ENCODE results near the gene KLHDC3.

The KLHDC3 gene

DNA sequence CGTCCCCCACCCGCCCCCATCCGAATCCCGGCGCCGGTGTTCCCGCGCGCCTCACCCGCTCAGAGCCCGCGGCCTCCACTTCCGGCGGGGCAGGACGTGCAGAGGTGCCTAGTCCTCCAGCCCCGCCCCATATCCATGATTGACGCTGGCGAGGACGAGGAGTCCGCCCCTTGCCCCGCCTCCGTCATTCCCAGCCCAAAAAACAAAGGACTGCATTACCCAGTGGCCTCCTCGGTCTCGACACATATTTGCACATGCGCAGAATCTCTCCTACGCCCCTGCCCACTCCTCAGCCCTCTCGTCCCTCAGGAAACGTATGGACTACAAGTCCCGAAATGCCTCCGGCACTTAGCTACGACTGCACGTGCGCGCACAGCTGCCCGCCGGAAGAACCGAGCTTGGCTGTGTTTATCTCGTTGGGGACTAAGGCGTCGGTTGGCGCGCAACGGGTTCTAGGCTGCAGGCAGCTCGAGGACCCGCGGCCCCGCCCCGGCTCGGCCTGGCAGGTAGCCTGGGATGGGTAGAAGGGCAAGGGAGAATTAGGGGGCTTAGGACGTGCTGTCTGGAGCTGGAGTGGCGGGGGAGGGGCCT is at the start of gene KLHDC3, which contains the start of gene MEA1:
KLHDC3 (plus strand) TSS at position 407 of the 591 bp plus-strand sequence. CDS start 2,944 bp downstream, outside the sequence.
MEA1 (minus strand) TSS at position 104 of the 591 bp plus-strand sequence. CDS start 133 bp downstream, outside the sequence.
- peak; percentile 100 for DNase-seq (ENCODE audit: low spot score)

GRCh38 chr6:42966571-42966970 is 47.5 kb upstream of the KLHDC3 start:
- DNase-seq (ENCODE audit: low spot score) = no peak

- DNase-seq (ENCODE audit: low spot score) = no peak
These were observed 46.8 kb upstream of the KLHDC3 start for GRCh38 chr6:42967228-42967627.

DNA sequence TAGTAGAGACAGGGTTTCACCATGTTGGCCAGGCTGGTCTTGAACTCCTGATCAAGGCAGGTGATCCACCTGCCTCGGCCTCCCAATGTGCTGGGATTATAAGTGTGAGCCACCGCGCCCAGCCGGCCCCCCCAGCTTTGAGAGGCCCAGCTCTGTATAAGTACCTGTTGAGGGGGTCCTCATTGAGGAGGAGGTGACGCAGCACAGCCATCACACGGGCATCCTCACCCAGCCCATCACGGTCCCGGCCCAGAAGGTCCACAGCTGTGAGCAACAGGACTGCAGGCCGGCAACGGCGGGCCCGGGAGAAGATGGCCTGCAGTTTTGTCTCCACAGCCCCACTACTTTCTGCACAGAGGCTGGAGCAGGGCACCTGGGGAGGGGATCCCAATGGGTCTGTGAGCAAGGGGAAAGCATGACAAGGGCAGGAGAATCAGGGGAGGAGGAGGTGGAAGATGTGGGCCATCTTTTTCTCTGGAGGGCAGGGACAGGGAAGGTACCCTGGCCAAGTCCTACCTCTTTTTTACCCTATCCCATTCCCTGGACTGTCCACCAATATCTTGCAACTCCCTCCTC is 45.8 kb upstream of the KLHDC3 start:
- no peak for DNase-seq (ENCODE audit: low spot score)

DNA sequence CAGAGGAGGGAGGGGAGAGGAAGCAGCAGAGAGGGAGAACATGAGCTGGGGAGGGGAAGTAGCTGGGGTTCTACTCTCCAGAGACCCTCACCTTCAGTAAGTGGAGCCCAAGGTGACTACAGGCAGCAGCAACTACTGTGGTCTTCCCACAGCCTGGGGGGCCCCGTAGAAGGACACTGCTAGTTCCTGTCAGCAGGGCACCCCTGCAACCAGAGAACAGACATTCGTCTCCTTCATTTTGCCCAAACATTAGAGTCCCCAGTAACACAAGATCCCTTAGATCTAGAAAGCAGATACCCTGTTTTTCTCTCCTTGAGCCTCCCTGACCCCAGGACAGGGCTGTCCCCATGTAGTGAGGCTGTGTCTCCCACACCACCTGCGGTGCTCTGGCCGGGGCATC is 45.3 kb upstream of the KLHDC3 start:
- no peak for DNase-seq (ENCODE audit: low spot score)

DNA sequence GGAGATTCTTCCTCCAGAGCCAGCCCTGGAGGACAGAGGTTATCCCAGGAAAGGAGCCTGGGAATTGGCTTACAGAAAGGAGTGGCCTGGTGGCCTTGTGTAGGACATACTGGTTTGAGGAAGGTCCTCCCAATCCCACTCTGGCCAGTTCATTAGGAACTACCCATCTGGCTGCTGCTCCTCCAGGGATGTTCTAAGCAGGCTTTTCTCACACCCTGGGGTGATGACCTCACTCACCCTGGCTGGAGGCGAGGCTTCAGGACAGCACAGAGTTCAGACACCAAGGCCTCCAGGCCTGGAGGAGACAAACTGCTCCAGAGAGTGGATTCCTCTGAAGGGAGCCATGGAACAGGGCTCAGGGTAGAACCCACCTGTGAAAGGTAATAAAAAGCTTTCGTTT is 44.6 kb upstream of the KLHDC3 start:
- DNase-seq (ENCODE audit: low spot score) = no peak

GRCh38 chr6:42969934-42970333 is 44.1 kb upstream of the KLHDC3 start:
- DNase-seq (ENCODE audit: low spot score) = no peak

DNA sequence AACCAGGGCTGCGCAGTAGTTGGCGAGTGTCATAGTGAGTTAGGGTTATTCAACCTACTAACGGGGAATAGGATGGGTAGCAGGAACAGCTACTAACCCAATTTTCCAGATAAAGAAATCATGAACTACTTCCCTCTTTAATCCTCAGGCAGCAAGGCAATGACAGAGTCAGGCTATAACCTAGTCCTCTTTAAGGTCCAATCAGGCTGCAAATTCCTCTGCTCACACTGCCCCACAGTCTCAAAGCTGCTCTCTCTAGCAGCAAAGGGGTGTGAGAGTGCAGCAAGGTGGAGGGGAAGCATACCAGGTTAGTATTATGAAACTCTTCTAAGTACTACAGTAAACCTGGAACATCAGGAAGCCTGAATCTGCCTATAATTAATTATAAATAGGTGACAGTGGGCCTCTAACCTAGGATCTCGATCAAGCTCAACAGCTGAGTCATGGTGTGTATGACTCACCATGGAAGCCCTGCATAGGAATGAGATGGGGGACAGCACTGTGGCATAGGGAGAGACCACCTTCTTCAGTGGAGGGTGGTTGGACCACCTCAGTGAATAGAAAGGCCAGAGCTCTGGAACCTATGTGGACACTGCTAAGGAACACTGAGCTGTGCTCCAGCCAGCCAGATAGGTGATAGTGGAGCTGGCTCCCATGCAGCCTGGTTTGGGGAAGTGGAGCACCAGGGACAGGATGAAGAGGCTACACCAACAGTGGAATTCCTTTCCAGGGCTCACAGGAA is 43.0 kb upstream of the KLHDC3 start:
- DNase-seq (ENCODE audit: low spot score) = no peak

GRCh38 chr6:42971746-42972327 is 42.2 kb upstream of the KLHDC3 start:
- no peak for DNase-seq (ENCODE audit: low spot score)

DNA sequence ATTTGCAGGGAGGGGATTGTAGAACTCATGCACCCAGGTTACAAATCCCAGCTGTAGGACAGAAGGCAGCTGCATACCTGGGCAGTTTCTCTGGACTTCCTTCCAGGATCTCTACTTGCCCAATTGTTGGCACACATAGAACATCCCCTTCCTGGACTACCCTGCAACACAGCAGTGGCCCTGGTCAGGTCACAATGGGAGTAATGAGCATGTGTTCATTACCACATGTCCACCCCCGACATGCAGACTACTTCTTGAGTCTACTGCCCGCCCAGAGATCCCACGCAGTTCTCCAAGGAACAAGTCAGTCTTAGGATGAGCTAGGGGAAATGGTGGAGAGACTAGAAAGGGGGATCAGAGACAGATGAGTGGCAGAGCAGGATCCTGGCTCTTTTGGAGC is 40.1 kb upstream of the KLHDC3 start:
- no peak for DNase-seq (ENCODE audit: low spot score)

- DNase-seq (ENCODE audit: low spot score) = no peak
These were observed 39.0 kb upstream of the KLHDC3 start for GRCh38 chr6:42974919-42975505.

- DNase-seq (ENCODE audit: low spot score) = no peak
These were observed 35.6 kb upstream of the KLHDC3 start for GRCh38 chr6:42978487-42978838.

GRCh38 chr6:42978839-42979522 is 35.1 kb upstream of the KLHDC3 start, which contains the start of gene PEX6:
PEX6 (minus strand) TSS chr6:42979181; CDS start chr6:42979150, 31 bp downstream.
- peak; percentile 97 for DNase-seq (ENCODE audit: low spot score)

DNA sequence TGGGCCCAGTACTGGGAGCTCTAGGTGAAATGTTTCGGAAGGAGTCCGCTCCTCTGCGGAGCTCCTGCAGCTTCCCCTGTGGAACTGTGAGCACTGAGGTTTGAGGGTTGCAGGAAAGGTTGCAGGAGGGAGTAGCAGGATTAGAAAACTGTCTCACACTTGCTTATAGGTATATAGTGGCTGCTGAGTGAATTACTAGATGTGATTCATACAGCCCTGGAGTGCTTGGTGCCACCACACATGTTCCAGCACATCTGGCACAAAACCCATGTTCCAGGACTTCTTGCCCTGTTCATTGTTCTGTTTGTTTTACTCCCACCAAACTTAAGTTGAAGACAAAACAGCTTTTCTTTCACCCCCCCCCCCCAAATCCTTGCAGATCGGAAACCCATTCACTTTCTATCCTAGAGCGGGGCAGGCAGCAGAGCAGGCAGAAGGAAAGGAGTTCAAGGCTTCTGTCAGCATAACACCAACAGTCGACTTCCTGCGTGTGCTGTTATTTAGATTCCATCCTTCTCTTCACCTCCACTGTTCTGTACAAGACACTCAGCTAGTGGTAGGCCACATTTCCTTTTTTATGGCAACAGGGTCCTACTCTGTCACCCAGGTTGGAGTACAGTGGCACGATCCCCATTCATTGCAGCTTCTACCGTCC is 34.4 kb upstream of the KLHDC3 start:
- no peak for DNase-seq (ENCODE audit: low spot score)

- no peak for DNase-seq (ENCODE audit: low spot score)
These were observed 32.2 kb upstream of the KLHDC3 start for GRCh38 chr6:42981836-42982235.

- peak; percentile 99 for DNase-seq (ENCODE audit: low spot score)
These were observed 29.8 kb upstream of the KLHDC3 start, which contains the start of gene PPP2R5D for GRCh38 chr6:42984001-42984923. PPP2R5D (plus strand) TSS chr6:42984570; CDS start chr6:42984678, 108 bp downstream.

- peak; percentile 46 for DNase-seq (ENCODE audit: low spot score)
These were observed 29.0 kb upstream of the KLHDC3 start for GRCh38 chr6:42984924-42985475.

GRCh38 chr6:42987533-42988451 is 26.3 kb upstream of the KLHDC3 start:
- no peak for DNase-seq (ENCODE audit: low spot score)
